Panc1 (cell line): ENCODE data around the gene NEGR1. TPM values are rescaled to one million over a fixed set of nuclear protein-coding genes. Genes with fewer than 3 reads are reported as not detected.

Experiments used
- ATAC-seq: fragments of 200-7000 bp; cut with Tn5 transposase; 2 replicates; pipeline ENCODE4 v1.9.1; 2020; ENCODE audit warnings: mild to moderate bottlenecking, moderate library complexity
- BruUV-seq: library from RNA; stranded (reverse); fragments of 400-500 nt; replicated peaks from 2 replicates; lab custom pipeline; 2021; lab: Mats Ljungman, UMichigan
- CTCF ChIA-PET: fragments of 300-600 bp; sonication (Branson Sonifier 250); formaldehyde crosslinking; loops from one replicate; lab custom pipeline; 2022; ENCODE audit warnings: antibody characterized with exemption; lab: Charles Lee
- POLR2A ChIA-PET: fragments of 300-600 bp; sonication (Branson Sonifier 250); formaldehyde crosslinking; loops from one replicate; lab custom pipeline; 2022; ENCODE audit warnings: antibody characterized with exemption; lab: Charles Lee
- DNase-seq: peaks from one replicate; pipeline ENCODE4 v3.0.0-alpha.2; 2010; ENCODE audit warnings: low read depth, low spot score
- H3K27ac ChIP-seq: 2 replicates; pipeline ENCODE4 v1.5.1; 2011; ENCODE audit warnings: mild to moderate bottlenecking, low read length, inconsistent platforms
- H3K27me3 ChIP-seq: fragments of 200-500 bp; sonication (Bioruptor generic); 2 replicates; pipeline ENCODE4 v1.6.0; 2014; ENCODE audit warnings: low read length, inconsistent platforms; ENCODE audit not compliant: control insufficient read depth, insufficient read depth
- H3K36me3 ChIP-seq: fragments of 200-500 bp; sonication (Bioruptor generic); 2 replicates; pipeline ENCODE4 v1.5.1; 2014; ENCODE audit warnings: inconsistent platforms, mild to moderate bottlenecking, low read length, moderate library complexity; ENCODE audit not compliant: control insufficient read depth, insufficient read depth
- H3K4me1 ChIP-seq: 2 replicates; pipeline ENCODE4 v1.5.1; 2011; ENCODE audit warnings: inconsistent platforms, mild to moderate bottlenecking, low read length, moderate library complexity; ENCODE audit not compliant: control insufficient read depth, insufficient read depth
- H3K4me3 ChIP-seq, 2 experiments: 2 replicates each; pipeline ENCODE4 v1.5.1; 2011 to 2012; ENCODE audit warnings: low read depth in 2 of 2, low read length in 2 of 2, mild to moderate bottlenecking in 2 of 2, inconsistent platforms in 1 of 2, moderate library complexity in 1 of 2
- H3K9me3 ChIP-seq: fragments of 200-500 bp; sonication (Bioruptor generic); 2 replicates; pipeline ENCODE4 v1.5.1; 2014; ENCODE audit warnings: low read depth, mild to moderate bottlenecking, inconsistent platforms, low read length, moderate library complexity; ENCODE audit not compliant: control insufficient read depth, insufficient read depth
- CTCF ChIP-seq: fragments of 450-650 bp; IDR thresholded peaks from 2 replicates; pipeline ENCODE4 v1.5.1; 2017; ENCODE audit warnings: mild to moderate bottlenecking
- POLR2AphosphoS5 ChIP-seq: IDR thresholded peaks from 2 replicates; pipeline ENCODE4 v1.6.1; 2012; ENCODE audit warnings: mild to moderate bottlenecking, low read depth, low read length, moderate library complexity
- REST ChIP-seq, 2 experiments: IDR thresholded peaks; 2 replicates each; pipeline ENCODE4 v1.6.1; 2011 to 2012; ENCODE audit warnings: low read depth in 2 of 2, control low read depth in 1 of 2, low read length in 1 of 2, mild to moderate bottlenecking in 1 of 2, moderate library complexity in 1 of 2; ENCODE audit not compliant: insufficient read depth in 1 of 2
- SIN3A ChIP-seq: IDR thresholded peaks from 2 replicates; pipeline ENCODE4 v1.6.1; 2012; ENCODE audit warnings: low read depth, mild to moderate bottlenecking, low read length, moderate library complexity, borderline replicate concordance; ENCODE audit not compliant: insufficient read depth
- TCF7L2 ChIP-seq: IDR thresholded peaks from 2 replicates; pipeline ENCODE4 v1.6.1; 2011; ENCODE audit warnings: mild to moderate bottlenecking, low read depth, low read length, inconsistent platforms
- in situ Hi-C: cut with HindIII; loops from 2 replicates; pipeline ENCODE4 v1.10.0; 2016; ENCODE audit warnings: low sequenced_read_pairs, low pct_unique_long_range_greater_than_20kb
- intact Hi-C: fragments of 100-400 bp; cut with micrococcal nuclease; formaldehyde crosslinking; loops from one replicate; pipeline ENCODE4 v1.10.0; 2022; ENCODE audit not compliant: unreplicated experiment
- total RNA-seq: library from RNA; stranded (reverse); gene quantifications from one replicate; pipeline ENCODE4 v1.2.1, GENCODE V29; 2021; ENCODE audit not compliant: unreplicated experiment

The NEGR1 gene
- total RNA-seq, 1 experiment from 2014 or later, result 2.7 TPM

GRCh38 chr1:71861022-71861421 lies 421.3 kb downstream of the NEGR1 start:
- Histone ChIP-seq H3K27me3 (no peaks in the 10 kb centered on the region), H3K36me3 (no peaks in the 10 kb centered on the region), H3K4me1 (no peaks in the 10 kb centered on the region), H3K27ac (no peak overlapping the region), H3K4me3 (no peak overlapping the region), H3K9me3 (no peaks in the 10 kb centered on the region)
- DNase-seq (no peak), ATAC-seq (no peak)
- BruUV-seq, result no TSS peak
- ChIA-PET POLR2A (no interaction called here), CTCF (no interaction called here)
- no peak for TF ChIP-seq POLR2AphosphoS5
- no peak for TF ChIP-seq CTCF
- no peak for TF ChIP-seq TCF7L2
- TF ChIP-seq SIN3A, result no peak
- no peak for TF ChIP-seq REST (IDR thresholded peaks at IDR 0.05; ENCODE audit: insufficient read depth in 1 of 2, low read depth in 2 of 2, low read length in 1 of 2)
- intact Hi-C loops, result no loop called here
- in situ Hi-C loops, result no loop called here

GRCh38 chr1:71859806-71860205 lies 422.5 kb downstream of the NEGR1 start:
- TF ChIP-seq POLR2AphosphoS5, result no peak
- TF ChIP-seq REST (IDR thresholded peaks at IDR 0.05; ENCODE audit: insufficient read depth in 1 of 2, low read depth in 2 of 2, low read length in 1 of 2), result no peak
- no peak for TF ChIP-seq SIN3A
- TF ChIP-seq CTCF, result no peak
- no peak for TF ChIP-seq TCF7L2
- CTCF ChIA-PET, result no interaction called here
- DNase-seq (no peak), ATAC-seq (no peak)
- H3K27ac ChIP-seq, result no peak overlapping the region
- H3K27me3 ChIP-seq, result no peaks in the 10 kb centered on the region
- no peaks in the 10 kb centered on the region for H3K36me3 ChIP-seq
- POLR2A ChIA-PET, result no interaction called here
- in situ Hi-C loops (no loop called here), intact Hi-C loops (no loop called here)
- no peaks in the 10 kb centered on the region for H3K9me3 ChIP-seq
- H3K4me1 ChIP-seq, result no peaks in the 10 kb centered on the region
- H3K4me3 ChIP-seq, result no peak overlapping the region
- no TSS peak for BruUV-seq
